ENCODE measurements around the gene ARHGAP36. TPM values are rescaled to one million over a fixed set of nuclear protein-coding genes. Genes with fewer than 3 reads are reported as not detected.

The ARHGAP36 gene
- total RNA-seq, 1 donor from 2014 or later = not detected

DNA sequence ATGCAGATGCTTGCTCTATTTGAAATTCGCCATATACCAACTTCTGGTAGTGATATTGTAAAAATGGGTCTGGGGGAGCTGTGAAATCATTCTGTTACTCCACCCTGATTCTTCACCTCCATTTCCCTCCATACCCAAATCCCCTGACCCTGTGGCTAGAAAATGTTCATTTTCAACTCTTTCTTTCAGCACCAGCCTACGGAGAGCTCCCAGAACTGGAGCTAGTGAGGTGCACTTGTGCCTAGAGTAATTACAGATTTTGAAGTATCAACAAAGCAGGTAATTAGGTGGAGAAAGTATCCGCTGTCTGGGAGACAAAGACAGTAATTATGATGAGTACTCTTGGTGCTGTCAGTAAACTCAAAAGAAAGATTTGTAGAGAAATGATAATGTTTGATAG lies 8.1 kb downstream of the ARHGAP36 start:
- intact Hi-C loops (cut with micrococcal nuclease) = no loop called here
- TF ChIP-seq, protein P1, sequence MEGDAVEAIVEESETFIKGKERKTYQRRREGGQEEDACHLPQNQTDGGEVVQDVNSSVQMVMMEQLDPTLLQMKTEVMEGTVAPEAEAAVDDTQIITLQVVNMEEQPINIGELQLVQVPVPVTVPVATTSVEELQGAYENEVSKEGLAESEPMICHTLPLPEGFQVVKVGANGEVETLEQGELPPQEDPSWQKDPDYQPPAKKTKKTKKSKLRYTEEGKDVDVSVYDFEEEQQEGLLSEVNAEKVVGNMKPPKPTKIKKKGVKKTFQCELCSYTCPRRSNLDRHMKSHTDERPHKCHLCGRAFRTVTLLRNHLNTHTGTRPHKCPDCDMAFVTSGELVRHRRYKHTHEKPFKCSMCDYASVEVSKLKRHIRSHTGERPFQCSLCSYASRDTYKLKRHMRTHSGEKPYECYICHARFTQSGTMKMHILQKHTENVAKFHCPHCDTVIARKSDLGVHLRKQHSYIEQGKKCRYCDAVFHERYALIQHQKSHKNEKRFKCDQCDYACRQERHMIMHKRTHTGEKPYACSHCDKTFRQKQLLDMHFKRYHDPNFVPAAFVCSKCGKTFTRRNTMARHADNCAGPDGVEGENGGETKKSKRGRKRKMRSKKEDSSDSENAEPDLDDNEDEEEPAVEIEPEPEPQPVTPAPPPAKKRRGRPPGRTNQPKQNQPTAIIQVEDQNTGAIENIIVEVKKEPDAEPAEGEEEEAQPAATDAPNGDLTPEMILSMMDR (IDR thresholded peaks at IDR 0.05; ENCODE audit: borderline replicate concordance) = no peak
- no peak for DNase-seq
- Histone ChIP-seq H3K4me3 (no peak overlapping the region), H3K27me3 (ENCODE audit: low read depth) (peaks cover 71% of the 10 kb centered on the region), H3K9me3 (replicated peaks) (no peaks in the 10 kb centered on the region), H3K4me1 (no peaks in the 10 kb centered on the region), H3K36me3 (no peaks in the 10 kb centered on the region), H3K27ac (replicated peaks) (no peak overlapping the region)

DNA sequence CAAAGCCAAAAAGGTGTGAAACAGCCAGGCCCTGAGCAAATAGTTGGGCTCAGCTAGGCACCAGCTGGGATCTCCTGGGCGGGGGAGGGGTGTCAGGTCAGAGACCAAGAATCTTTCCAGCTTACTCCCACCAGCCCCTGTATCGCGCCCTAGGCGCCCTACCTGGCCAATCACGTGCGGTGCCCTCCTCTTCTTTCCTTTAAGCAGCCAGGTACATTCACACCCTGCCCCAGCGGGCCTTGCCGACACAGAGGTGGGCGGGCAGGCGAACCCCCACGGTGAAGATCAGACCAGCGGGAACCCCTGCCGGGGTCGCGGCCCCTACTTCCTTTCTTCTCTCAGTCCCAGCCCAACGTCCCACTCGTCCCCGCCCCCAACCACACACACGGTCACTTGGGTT lies 9.1 kb downstream of the ARHGAP36 start:
- Histone ChIP-seq H3K27ac (replicated peaks) (no peak overlapping the region), H3K4me1 (no peaks in the 10 kb centered on the region), H3K27me3 (ENCODE audit: low read depth) (peaks cover 72% of the 10 kb centered on the region), H3K4me3 (no peak overlapping the region), H3K36me3 (no peaks in the 10 kb centered on the region), H3K9me3 (replicated peaks) (no peaks in the 10 kb centered on the region)
- intact Hi-C loops (cut with micrococcal nuclease) = no loop called here
- TF ChIP-seq, protein P1 (IDR thresholded peaks at IDR 0.05; ENCODE audit: borderline replicate concordance) = no peak
- no peak for DNase-seq

DNA sequence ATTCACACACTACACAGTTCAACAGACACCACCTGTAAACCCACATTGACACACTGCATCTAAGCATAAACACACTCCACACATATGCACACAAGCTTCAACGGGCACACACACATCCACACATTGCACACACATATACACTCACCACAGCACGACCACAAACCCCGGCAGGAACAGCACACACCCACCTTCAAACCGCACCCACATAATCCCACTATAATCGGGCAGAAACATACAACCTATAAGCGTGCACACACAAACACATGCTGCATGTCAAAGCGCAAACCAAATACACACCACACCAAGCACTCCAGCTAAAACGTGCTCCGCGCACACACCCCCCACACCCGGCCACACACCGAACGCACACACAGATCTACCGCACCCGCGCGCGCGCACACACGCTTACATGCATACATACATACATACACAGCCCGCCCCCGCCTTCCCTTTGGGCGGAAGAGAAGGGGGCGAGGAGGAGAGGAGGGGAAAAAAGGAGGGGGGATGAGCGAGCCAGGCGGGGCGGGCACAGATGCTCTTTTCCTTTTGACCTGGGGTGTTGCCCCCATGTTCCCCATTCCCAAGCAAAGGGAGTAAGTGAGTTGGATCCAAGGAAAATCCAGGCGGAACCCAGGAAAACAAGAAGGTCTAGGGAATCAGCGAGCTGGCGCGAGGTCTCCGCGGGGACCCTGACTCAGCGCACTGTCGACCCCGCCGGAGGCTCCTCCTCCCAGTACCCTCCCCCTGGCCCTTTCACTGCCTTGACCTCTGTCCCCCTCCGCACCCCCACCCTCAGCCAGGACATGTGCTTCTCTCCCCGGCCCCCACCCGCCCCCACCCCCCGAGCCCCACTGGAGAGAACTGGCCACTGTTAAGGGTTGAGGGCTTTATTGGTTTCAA lies 9.9 kb downstream of the ARHGAP36 start:
- intact Hi-C loops (cut with micrococcal nuclease) = no loop called here
- H3K27ac ChIP-seq (replicated peaks) = no peak overlapping the region
- TF ChIP-seq, protein P1 (IDR thresholded peaks at IDR 0.05; ENCODE audit: borderline replicate concordance) = no peak
- H3K4me1 ChIP-seq = no peaks in the 10 kb centered on the region
- H3K27me3 ChIP-seq (ENCODE audit: low read depth) = peaks cover 75% of the 10 kb centered on the region
- no peaks in the 10 kb centered on the region for H3K9me3 ChIP-seq (replicated peaks)
- no peak overlapping the region for H3K4me3 ChIP-seq
- no peak for DNase-seq
- H3K36me3 ChIP-seq = no peaks in the 10 kb centered on the region

DNA sequence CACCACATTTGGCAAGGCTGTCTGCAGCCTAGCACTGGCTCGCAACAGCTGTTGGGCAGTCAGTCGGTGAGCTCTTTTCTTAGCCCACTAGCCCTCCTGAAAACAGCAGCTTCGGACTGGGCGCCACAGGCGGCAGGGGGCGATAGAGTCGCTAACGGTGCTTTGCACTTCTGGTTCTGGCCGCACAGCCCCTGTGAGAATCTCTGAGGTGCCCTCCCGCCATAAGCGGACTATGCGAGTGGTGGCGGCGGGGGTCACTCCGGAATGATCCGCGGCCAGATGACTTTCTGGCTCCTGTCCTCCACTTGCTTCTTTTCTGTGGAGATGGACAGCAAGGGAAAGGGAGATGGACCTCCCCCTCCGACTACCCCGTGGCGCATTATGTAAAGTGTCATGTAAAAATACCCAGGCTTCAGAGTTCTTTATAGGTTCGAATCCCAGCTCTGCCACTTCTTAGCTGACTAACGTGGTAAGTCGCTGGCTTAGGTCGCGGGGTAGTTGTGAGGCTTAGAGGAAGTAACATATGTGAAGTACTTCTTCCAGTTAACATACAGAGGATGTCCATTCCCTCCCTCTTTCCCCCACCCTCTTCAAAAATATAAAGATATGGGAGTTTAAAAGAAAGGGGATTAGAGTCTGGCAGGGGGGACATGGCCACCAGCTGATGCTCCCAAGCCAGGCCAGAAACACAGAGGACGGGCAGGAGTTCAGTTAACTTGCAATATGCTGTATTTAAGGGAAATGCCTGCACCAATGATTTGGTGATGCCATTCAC lies 11.0 kb downstream of the ARHGAP36 start:
- Histone ChIP-seq H3K27ac (replicated peaks) (no peak overlapping the region), H3K4me1 (no peaks in the 10 kb centered on the region), H3K27me3 (ENCODE audit: low read depth) (peaks cover 84% of the 10 kb centered on the region), H3K36me3 (no peaks in the 10 kb centered on the region), H3K4me3 (no peak overlapping the region), H3K9me3 (replicated peaks) (no peaks in the 10 kb centered on the region)
- no peak for DNase-seq
- intact Hi-C loops (cut with micrococcal nuclease) = no loop called here
- TF ChIP-seq, protein P1 (IDR thresholded peaks at IDR 0.05; ENCODE audit: borderline replicate concordance) = peak; percentile 43

DNA sequence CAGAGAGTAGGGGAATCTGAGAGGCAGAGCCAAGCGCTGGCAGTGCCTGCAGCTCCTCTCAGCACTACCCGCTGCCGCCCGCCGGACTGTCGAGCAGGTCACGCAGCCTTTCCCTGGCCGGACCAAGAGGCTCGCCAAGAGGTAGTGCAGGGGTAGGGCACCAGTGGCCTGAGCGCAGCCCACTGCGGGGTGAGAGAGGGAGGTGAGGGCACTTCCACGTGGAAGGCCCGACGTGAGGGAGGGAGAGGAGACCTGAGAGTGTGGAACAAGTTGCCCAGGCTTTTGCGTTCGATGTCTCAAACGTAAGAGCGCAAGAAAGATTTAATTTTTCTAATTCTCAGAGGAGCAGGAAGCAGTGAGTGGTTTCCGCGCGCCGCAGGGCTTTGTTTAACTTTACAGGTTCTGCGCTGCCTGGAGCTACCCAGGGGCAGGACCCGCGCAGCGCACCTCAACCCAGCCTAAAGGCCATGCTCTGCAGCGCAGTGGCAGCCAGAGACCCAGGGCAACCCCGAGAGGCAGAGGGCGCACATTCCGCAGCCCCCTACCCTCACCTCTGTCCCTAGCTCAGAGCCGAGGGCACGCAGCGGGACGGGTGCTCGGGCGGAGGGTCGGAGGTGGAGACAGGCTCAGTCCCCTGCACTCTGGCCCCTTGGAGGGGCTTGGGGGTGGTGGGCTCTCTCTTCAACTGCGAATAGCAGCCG lies 14.9 kb downstream of the ARHGAP36 start:
- intact Hi-C loops (cut with micrococcal nuclease) = no loop called here
- DNase-seq = no peak
- Histone ChIP-seq H3K4me1 (no peaks in the 10 kb centered on the region), H3K27ac (replicated peaks) (no peak overlapping the region), H3K4me3 (no peak overlapping the region), H3K9me3 (replicated peaks) (no peaks in the 10 kb centered on the region), H3K36me3 (no peaks in the 10 kb centered on the region), H3K27me3 (ENCODE audit: low read depth) (peaks cover 68% of the 10 kb centered on the region)
- TF ChIP-seq, protein P1 (IDR thresholded peaks at IDR 0.05; ENCODE audit: borderline replicate concordance) = no peak
